ENCODE measurements around the gene KRT85.

The KRT85 gene

DNA sequence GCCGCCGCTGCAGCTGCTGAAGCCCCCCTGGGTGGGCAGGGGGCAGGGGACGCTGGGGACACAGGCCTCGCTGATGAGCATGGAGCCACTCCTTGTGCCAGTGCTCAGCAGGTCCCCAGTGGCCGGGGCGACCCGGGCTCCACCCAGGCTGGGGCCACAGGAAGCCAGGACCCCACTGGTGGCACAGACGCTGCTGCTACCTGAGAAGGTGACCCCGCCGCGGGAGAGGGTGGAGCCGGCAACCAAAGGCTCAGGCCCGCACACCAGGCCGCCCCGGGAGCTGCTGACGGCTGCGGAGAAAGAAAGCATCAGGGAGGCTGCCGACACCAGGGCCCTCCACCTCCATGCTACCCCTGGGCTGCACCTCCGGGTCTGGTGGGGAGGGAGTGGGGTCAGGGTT is 10.8 kb upstream of the KRT85 start:
- TF ChIP-seq CTCF (IDR thresholded peaks at IDR 0.05; ENCODE audit: low read depth, low read length): no peak
- H3K4me3 ChIP-seq (replicated peaks in 1 of 2; ENCODE audit: low read depth in 2 of 2, low read length in 2 of 2): no peak overlapping the region
- DNase-seq (ENCODE audit: low read depth in 2 of 2): no peak

DNA sequence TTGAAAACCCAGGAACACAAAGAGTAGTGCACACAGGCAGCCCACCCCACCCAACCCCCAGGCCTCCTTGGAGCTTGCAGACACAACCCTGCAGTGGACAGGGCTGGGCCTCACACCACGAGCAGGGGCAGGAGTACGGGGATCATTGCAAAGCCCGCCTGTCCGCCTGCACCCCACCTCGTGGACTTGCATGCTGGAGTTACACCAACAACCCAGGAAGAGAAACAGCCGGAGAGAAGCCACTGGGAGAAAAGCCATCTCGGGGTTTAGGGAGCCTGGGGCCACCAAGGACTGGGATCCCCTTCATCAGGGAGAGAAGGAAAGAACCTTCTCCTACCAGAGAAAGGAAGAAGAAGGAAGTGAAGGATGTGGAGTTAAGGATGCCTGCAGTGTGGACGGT is 10.0 kb upstream of the KRT85 start:
- no peak for TF ChIP-seq CTCF (IDR thresholded peaks at IDR 0.05; ENCODE audit: low read depth, low read length)
- DNase-seq (ENCODE audit: low read depth in 2 of 2): no peak
- H3K4me3 ChIP-seq (replicated peaks in 1 of 2; ENCODE audit: low read depth in 2 of 2, low read length in 2 of 2): no peak overlapping the region

GRCh38 chr12:52372216-52373154 is 5.2 kb upstream of the KRT85 start:
- TF ChIP-seq CTCF (IDR thresholded peaks at IDR 0.05; ENCODE audit: low read depth, low read length): peak; percentile 91
- no peak overlapping the region for H3K4me3 ChIP-seq (replicated peaks in 1 of 2; ENCODE audit: low read depth in 2 of 2, low read length in 2 of 2)
- DNase-seq (ENCODE audit: low read depth in 2 of 2): peak; percentile 93 to 95

DNA sequence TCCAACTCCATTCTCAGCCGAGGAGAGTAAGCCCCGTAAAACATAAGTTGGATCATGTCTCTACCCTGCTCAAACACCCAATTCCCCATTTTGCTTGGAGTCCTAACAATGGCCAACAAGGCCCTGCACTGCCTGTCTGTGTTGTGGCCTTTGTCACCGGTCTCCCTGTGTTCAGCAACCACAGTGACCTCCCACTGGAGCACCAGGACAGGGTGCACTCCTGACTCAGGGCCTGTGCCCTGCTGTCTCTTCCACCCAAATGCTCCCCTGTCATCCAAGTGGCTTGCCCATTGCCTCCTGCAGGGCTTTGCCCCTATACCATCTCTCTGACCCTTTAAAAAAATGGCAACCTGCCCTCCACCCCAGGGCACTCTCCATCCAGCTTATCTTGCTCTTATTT is 4.4 kb upstream of the KRT85 start:
- no peak for DNase-seq (ENCODE audit: low read depth in 2 of 2)
- no peak overlapping the region for H3K4me3 ChIP-seq (replicated peaks in 1 of 2; ENCODE audit: low read depth in 2 of 2, low read length in 2 of 2)
- no peak for TF ChIP-seq CTCF (IDR thresholded peaks at IDR 0.05; ENCODE audit: low read depth, low read length)

DNA sequence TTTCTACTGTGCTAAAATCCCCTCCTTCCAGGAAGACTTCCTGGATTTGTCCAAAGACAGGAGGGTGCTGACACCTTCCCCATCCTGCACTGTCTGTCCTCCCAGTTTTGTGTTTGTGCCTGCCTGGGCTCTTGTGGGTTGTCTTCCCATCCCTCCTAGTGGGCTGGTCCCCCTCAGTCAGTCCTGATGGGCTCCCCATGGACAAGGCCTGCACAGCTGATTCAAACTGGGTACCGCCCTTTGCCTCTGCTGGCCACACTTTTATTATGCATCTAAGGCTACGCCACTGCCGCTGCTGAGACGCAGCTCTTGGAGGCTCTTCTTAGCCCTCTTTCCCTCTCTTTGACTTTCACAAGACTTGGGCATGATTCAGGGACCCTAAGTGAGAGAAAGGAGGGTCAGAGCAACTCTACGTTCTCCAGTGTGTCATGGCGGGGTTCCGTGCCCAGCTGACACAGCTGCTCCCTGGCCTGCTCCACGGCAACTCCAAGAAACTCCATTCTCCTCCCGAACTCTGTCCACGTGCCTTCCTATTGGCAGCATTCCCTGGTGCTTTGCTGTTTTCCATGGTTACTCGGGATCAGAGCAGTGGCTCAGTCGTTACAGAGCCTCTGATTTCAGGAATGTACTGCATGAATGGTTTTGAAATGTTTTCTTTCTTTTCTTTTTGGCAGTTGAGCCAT is 3.8 kb upstream of the KRT85 start:
- peak; percentile 46 to 87 for DNase-seq (ENCODE audit: low read depth in 2 of 2)
- no peak for TF ChIP-seq CTCF (IDR thresholded peaks at IDR 0.05; ENCODE audit: low read depth, low read length)

GRCh38 chr12:52369809-52370208 is 2.5 kb upstream of the KRT85 start:
- DNase-seq (ENCODE audit: low read depth in 2 of 2): no peak
- no peak for TF ChIP-seq CTCF (IDR thresholded peaks at IDR 0.05; ENCODE audit: low read depth, low read length)

More for the DNA sequence above, 3.8 kb upstream of the KRT85 start:
- H3K4me3 ChIP-seq (replicated peaks in 1 of 2; ENCODE audit: low read depth in 2 of 2, low read length in 2 of 2): no peak overlapping the region

More at GRCh38 chr12:52369809-52370208, 2.5 kb upstream of the KRT85 start:
- no peak overlapping the region for H3K4me3 ChIP-seq (replicated peaks in 1 of 2; ENCODE audit: low read depth in 2 of 2, low read length in 2 of 2)

Measured in cardiac fibroblast (primary cell).